BJ (cell line): ENCODE measurements around the gene C10orf105. TPM values are rescaled to one million over a fixed set of nuclear protein-coding genes. Genes with fewer than 3 reads are reported as not detected.

ENCODE experiments used
- CTCF ChIA-PET: fragments of 350-600 bp; formaldehyde crosslinking; extraction: SDS; loops from one replicate; lab custom pipeline; 2021; ENCODE audit warnings: antibody characterized with exemption, inconsistent platforms; lab: Yijun Ruan, JAX
- POLR2A ChIA-PET: fragments of 300-600 bp; sonication (Branson Sonifier 250); formaldehyde crosslinking; extraction: SDS; loops from one replicate; lab custom pipeline; 2021; ENCODE audit warnings: antibody characterized with exemption; lab: Charles Lee
- DNase-seq: peaks from one replicate; pipeline ENCODE4 v3.0.0-alpha.2; 2011; ENCODE audit warnings: low read depth
- H3K27me3 ChIP-seq: 2 replicates; pipeline ENCODE4 v1.6.0; 2011; ENCODE audit warnings: low read length; ENCODE audit not compliant: control insufficient read depth, insufficient read depth
- H3K36me3 ChIP-seq: 2 replicates; pipeline ENCODE4 v1.5.1; 2011; ENCODE audit warnings: low read length; ENCODE audit not compliant: control insufficient read depth, insufficient read depth
- H3K4me3 ChIP-seq: 2 replicates; pipeline ENCODE4 v1.5.1; 2011; ENCODE audit warnings: low read depth, mild to moderate bottlenecking, control low read depth, low read length
- polyA plus RNA-seq: library from polyadenylated mRNA; depleted of rRNA; stranded (reverse); fragments of >200 nt; gene quantifications from 2 replicates; pipeline ENCODE4 v1.2.3, GENCODE V29; 2011
- TF ChIP-seq, protein P1 (sequence below): IDR thresholded peaks from 2 replicates; pipeline ENCODE4 v1.5.1; 2011; ENCODE audit warnings: low read depth, mild to moderate bottlenecking, control low read depth, inconsistent platforms, low read length, moderate library complexity; ENCODE audit not compliant: insufficient read depth

C10orf105 gene
- polyA plus RNA-seq, 1 experiment = 1.1 TPM

DNA sequence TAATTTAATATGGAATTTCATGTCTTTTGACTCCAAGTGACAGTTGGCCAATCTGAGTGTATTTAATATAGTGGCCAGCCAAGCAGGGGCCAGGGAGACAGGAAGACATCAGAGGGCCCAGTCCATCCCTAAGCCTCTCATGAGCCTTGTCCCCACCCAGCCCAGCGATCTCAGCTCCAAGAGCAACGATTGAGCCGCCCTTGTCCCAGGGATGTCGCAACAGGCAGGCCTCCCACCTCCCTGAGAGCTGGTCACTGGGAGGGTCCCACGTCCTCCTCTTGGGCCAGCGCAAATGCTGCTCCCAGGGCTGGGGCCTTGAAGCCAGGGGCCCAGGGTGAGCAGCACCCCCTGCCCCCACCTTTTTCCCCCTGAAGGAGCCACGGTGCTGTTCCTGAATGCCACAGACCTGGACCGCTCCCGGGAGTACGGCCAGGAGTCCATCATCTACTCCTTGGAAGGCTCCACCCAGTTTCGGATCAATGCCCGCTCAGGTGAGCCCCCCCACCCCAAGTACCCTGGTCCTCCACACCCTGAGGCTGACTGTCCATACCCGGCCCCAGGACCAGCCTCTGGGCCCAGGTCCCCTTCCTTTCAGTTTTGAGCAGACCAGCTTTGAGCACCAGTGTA, 29.4 kb downstream of the C10orf105 start:
- DNase-seq = no peak
- POLR2A ChIA-PET = no interaction called here
- Histone ChIP-seq H3K36me3 (no peaks in the 10 kb centered on the region), H3K4me3 (no peak overlapping the region), H3K27me3 (no peaks in the 10 kb centered on the region)
- TF ChIP-seq, protein P1, sequence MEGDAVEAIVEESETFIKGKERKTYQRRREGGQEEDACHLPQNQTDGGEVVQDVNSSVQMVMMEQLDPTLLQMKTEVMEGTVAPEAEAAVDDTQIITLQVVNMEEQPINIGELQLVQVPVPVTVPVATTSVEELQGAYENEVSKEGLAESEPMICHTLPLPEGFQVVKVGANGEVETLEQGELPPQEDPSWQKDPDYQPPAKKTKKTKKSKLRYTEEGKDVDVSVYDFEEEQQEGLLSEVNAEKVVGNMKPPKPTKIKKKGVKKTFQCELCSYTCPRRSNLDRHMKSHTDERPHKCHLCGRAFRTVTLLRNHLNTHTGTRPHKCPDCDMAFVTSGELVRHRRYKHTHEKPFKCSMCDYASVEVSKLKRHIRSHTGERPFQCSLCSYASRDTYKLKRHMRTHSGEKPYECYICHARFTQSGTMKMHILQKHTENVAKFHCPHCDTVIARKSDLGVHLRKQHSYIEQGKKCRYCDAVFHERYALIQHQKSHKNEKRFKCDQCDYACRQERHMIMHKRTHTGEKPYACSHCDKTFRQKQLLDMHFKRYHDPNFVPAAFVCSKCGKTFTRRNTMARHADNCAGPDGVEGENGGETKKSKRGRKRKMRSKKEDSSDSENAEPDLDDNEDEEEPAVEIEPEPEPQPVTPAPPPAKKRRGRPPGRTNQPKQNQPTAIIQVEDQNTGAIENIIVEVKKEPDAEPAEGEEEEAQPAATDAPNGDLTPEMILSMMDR = no peak
- CTCF ChIA-PET = interaction anchor here (1.3 to 1.4 kb wide), 3 partner anchors 8 to 83 kb away, joined by 3 to 7 read pairs (median 3); partner anchors contain the start of gene VSIR

DNA sequence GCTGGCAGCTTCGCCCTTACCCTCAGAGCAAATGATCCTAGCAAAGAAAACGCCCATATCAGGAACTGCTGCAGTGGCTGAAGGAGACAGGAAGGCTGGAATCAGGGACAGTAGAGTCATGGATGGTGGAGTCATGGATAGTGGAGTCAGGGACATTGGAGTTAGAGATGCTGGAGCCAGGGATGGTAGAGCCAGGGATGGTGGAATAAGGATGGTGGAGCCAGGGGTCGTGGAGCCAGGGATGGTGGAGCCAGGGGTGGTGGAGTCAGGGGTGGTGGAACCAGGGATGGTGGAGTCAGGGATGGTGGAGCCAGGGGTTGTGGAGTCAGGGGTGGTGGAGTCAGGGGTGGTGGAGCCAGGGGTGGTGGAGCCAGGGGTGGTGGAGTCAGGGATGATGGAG, 31.3 kb downstream of the C10orf105 start:
- Histone ChIP-seq H3K27me3 (peaks cover 3% of the 10 kb centered on the region), H3K36me3 (no peaks in the 10 kb centered on the region), H3K4me3 (no peak overlapping the region)
- TF ChIP-seq, protein P1 = no peak
- DNase-seq = no peak
- ChIA-PET POLR2A (no interaction called here), CTCF (interaction anchor here (3.9 kb wide), 1 partner anchor 8 kb away, joined by 19 read pairs; no protein-coding TSS in a partner anchor)

DNA sequence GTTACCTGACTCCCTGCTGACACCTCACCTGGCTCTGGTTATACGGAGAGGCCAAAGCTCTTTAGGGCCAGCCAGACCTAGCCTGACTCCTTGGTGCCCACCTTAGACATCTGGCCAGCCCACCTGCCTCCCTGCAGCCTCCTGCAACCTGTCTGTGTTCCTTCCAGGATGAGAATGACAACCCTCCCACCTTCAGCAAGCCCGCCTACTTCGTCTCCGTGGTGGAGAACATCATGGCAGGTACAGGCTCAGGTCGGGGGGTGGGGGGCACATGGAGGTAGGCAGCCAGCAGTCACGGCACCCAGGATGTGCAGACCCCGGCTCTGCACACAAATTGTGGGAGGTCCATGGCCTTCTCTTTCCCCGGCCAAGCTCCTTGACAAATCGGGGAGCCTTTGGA, 32.1 kb downstream of the C10orf105 start:
- ChIA-PET POLR2A (no interaction called here), CTCF (interaction anchor here (1.2 to 3.9 kb wide), 2 partner anchors 9 to 12 kb away, joined by 4 to 19 read pairs; no protein-coding TSS in a partner anchor)
- TF ChIP-seq, protein P1 = no peak
- no peak for DNase-seq
- Histone ChIP-seq H3K36me3 (no peaks in the 10 kb centered on the region), H3K4me3 (no peak overlapping the region), H3K27me3 (peaks cover 6% of the 10 kb centered on the region)

DNA sequence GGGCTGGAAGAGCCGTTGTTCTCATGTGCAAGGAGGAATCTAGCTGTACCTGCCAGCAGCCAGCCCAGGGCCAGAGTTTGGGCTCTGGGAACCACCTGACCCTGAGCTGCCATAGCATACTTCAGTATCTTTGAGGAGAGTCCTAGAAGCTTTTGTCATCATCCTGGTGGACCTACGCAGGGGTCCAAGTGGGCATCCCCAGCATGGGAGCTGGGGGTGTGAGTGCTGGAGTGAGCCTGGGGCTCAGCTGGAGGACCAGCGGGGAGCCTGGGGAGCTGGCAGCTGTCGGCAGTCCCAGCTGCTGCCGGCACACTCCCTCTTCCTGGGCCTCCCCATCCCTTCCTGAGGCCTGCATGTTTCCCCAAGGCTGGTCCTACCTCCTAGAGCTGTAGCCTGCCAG, 32.5 kb downstream of the C10orf105 start:
- Histone ChIP-seq H3K4me3 (no peak overlapping the region), H3K36me3 (no peaks in the 10 kb centered on the region), H3K27me3 (peaks cover 7% of the 10 kb centered on the region)
- TF ChIP-seq, protein P1 = no peak
- ChIA-PET CTCF (interaction anchor here (1.2 to 3.9 kb wide), 2 partner anchors 10 to 12 kb away, joined by 4 to 19 read pairs; no protein-coding TSS in a partner anchor), POLR2A (no interaction called here)
- no peak for DNase-seq

DNA sequence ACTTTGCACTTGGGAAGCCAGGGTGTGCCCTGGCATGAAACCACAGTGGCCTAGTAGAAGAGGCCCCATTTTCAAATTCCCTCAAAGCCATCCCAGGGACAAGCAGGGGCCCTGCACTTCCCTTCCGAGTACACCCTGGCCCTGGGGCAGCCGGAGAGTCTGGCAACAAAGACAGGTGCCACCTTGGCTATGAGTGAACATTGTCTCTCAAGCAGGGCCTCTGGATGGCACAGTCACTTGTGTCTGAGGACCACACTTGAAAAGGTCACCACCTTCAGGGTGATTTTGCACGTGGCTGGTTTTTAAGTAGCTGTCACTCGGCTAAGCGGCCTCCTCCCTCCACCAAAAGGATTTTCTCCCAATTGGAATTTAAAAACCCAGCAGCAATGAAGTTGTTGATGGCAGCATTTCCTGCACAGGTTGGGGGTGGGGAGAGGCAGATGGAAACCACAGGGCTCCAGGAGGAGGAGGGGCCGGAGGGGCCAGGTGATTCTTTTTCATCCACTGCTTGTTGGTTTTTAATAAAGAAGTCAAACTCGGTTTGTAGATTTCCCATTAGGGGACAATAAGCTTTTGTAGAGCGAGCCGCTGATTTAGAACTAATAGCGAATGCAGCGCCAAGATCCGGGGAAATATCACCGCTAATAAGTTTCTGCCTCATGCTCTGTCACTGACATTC, 33.9 kb downstream of the C10orf105 start:
- no peak for DNase-seq
- no peaks in the 10 kb centered on the region for H3K36me3 ChIP-seq
- ChIA-PET POLR2A (no interaction called here), CTCF (interaction anchor here (3.9 kb wide), 1 partner anchor 11 kb away, joined by 19 read pairs; no protein-coding TSS in a partner anchor)
- H3K27me3 ChIP-seq = peaks cover 10% of the 10 kb centered on the region
- TF ChIP-seq, protein P1 = no peak
- no peak overlapping the region for H3K4me3 ChIP-seq
